T-helper 9 cell (primary cell): ENCODE measurements around the gene BOD1L1.

Experiments used
- DNase-seq: peaks from one replicate; pipeline ENCODE4 v3.0.0-alpha.2; 2020

BOD1L1 gene

DNA sequence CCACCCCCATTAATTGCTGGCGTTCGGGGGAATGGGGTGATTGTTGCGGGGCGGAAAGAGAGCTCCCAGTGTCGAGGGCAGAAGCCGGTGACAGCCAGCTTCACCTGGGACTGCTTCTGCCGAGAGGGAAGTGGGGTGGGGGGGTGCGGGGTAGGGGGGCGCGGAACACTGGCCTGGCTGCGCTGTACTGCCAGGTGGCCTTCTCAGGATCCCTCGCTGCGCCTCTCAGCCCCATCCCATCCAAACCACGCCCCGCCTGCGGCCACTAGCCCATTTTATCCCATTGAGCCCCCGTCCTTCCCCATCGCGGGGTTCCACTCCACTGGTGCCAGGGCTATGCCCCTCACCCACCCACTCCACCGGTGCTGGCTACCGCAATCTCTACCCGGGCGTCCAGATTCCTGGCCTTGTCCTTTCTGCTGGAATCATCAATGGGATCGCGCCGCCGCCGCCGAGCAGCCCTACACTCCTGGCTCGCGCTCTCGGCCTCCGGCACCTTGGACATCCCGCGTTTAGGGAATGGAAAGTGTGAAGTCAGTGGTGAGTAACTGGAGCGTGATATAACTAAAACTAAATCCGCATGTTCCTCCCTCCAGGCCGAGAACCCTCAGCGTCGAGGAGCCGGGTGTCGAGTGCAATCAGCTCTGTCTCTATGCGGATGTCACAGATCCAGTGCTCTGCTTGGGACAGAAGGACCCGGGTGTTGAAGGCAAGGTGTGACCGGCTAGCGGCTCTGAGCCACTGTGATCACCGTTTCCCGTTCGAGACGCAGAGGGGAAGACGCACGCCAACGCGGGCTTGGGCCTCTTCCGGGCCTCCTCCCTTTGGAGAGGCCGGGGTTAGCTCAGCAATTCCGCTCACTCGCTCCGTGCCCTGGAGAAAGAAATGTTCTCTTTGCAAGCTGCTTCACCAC lies 103.7 kb downstream of the BOD1L1 start:
- DNase-seq: no peak

- DNase-seq: no peak
Observed at GRCh38 chr4:13523105-13523477, 104.4 kb downstream of the BOD1L1 start.

DNA sequence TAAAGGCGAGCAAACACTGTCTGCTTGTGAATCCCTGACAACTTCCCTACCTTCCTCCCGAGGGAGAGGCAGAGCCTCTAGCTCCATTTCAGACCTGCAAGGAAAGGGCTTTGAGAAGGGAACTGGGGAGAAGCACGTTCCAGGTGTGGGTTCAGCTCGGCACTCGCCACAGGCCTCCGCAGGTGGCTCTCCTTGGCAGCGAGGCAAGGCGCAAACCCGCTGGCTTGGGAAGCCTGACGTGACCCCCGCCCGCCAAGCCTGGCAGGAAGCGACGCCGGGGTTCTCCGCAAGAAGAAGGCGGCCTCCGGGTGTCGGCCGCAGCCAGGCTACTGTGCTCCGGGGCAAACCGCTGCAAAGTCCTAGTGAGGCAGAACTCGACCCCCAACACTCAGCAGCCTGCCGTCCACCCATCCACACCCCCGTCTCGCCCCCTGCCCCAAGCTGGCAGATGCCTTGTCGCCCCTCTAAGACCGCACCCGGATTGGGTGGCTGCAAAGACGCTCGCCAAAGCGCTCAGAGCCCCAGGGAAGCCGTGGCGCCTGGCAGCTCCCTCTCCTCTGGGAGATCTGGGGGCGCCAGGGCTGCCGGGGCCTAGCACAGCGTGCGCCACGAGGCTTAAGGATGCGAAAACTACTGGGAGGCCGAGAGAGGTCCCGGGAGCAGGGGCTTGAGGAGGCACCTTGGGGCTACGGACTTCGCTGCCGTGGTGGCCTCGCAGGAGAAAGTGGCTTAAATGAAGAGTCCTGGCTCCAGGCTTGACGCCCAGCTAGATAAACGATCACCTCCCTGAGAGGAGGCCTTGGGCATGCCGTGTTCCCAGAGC lies 105.0 kb downstream of the BOD1L1 start:
- no peak for DNase-seq

DNA sequence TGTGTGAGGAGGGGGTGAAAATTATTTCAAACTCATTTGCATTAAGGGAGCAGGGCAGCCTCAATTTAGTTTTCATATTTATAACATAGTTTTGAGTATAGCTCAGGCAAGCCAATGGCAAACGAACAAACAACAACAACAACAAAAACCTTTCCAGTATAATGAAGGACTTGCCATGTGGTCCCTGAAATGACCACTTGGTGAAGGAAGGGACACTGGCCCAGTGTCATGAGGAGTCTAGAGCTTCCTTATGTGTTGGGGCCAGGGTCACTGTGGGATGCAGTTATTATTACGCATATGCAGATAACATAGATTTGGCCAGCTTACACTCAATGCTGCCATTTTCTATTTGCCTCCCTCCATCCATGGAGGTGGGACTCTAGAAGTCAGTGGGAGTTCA lies 106.5 kb downstream of the BOD1L1 start:
- DNase-seq: no peak
